SK-N-SH (cell line): Measurements from ENCODE around the gene SOX9. TPM values are rescaled to one million over a fixed set of nuclear protein-coding genes. Genes with fewer than 3 reads are reported as not detected.

Experiments used
- CTCF ChIA-PET: fragments of 300-600, 350-600 bp; formaldehyde crosslinking; extraction: SDS; loops from one replicate; lab custom pipeline; 2021; lab: Yijun Ruan, JAX
- POLR2A ChIA-PET: fragments of 350-600 bp; sonication (Branson Sonifier 250); formaldehyde crosslinking; extraction: SDS; loops from one replicate; lab custom pipeline; 2020; ENCODE audit warnings: antibody characterized with exemption, inconsistent platforms; lab: Yijun Ruan, JAX
- DNase-seq: peaks from one replicate; pipeline ENCODE4 v3.0.0; 2012
- H2AFZ ChIP-seq: fragments of 200-600 bp; sonication (generic); 2 replicates; pipeline ENCODE4 v1.8.1; 2016; ENCODE audit warnings: antibody characterized with exemption, mild to moderate bottlenecking, low read depth
- H3F3A ChIP-seq: fragments of 200-600 bp; sonication (generic); replicated peaks from 2 replicates; pipeline ENCODE3; 2016; ENCODE audit warnings: antibody characterized with exemption, mild to moderate bottlenecking; ENCODE audit not compliant: insufficient read depth
- H3K27ac ChIP-seq, 2 experiments: fragments of 200-500 bp in 1 of 2; fragments of 200-600 bp in 1 of 2; sonication (Bioruptor generic) in 1 of 2; sonication (generic), shearing (Covaris generic) in 1 of 2; 2 replicates each; pipeline versions ENCODE4 v1.5.1 to v1.6.1; 2014 to 2016; ENCODE audit warnings: low read depth in 2 of 2, inconsistent platforms in 1 of 2, low read length in 1 of 2, mild to moderate bottlenecking in 1 of 2, mixed read lengths in 1 of 2
- H3K27me3 ChIP-seq: fragments of 200-600 bp; sonication (generic), shearing (Covaris generic); 2 replicates; pipeline ENCODE4 v1.6.1; 2016; ENCODE audit warnings: mixed run types; ENCODE audit not compliant: insufficient read depth
- H3K36me3 ChIP-seq, 2 experiments: fragments of 200-500 bp in 1 of 2; fragments of 200-600 bp in 1 of 2; sonication (Bioruptor generic) in 1 of 2; sonication (generic) in 1 of 2; replicated peaks in 1 of 2; 2 replicates each; pipeline versions ENCODE3 to v1.5.1; 2014 to 2016; ENCODE audit warnings: low read length in 1 of 2, mild to moderate bottlenecking in 1 of 2; ENCODE audit not compliant: insufficient read depth in 2 of 2, control insufficient read depth in 1 of 2
- H3K4me1 ChIP-seq, 2 experiments: fragments of 200-500 bp in 1 of 2; fragments of 200-600 bp in 1 of 2; sonication (Bioruptor generic) in 1 of 2; sonication (generic), shearing (Covaris generic) in 1 of 2; 2 replicates each; pipeline versions ENCODE4 v1.5.1 to v1.6.1; 2014 to 2016; ENCODE audit warnings: low read depth in 1 of 2, low read length in 1 of 2, mixed run types in 1 of 2; ENCODE audit not compliant: insufficient read depth in 2 of 2, control insufficient read depth in 1 of 2
- H3K4me2 ChIP-seq: fragments of 200-600 bp; sonication (generic), shearing (Covaris generic); 2 replicates; pipeline ENCODE4 v1.6.1; 2017; ENCODE audit warnings: mixed run types
- H3K4me3 ChIP-seq, 2 experiments: fragments of 200-500 bp in 1 of 2; fragments of 200-600 bp in 1 of 2; sonication (Bioruptor generic) in 1 of 2; sonication (generic), shearing (Covaris generic) in 1 of 2; 2 replicates each; pipeline versions ENCODE4 v1.5.1 to v1.8.1; 2014 to 2016; ENCODE audit warnings: low read depth in 2 of 2, inconsistent platforms in 1 of 2, low read length in 1 of 2, mild to moderate bottlenecking in 1 of 2, mixed read lengths in 1 of 2, moderate library complexity in 1 of 2
- H3K79me2 ChIP-seq: fragments of 200-600 bp; sonication (generic); 2 replicates; pipeline ENCODE4 v1.8.1; 2017; ENCODE audit warnings: mild to moderate bottlenecking; ENCODE audit not compliant: insufficient read depth
- H3K9ac ChIP-seq: fragments of 200-600 bp; sonication (generic); 2 replicates; pipeline ENCODE4 v1.6.1; 2017; ENCODE audit warnings: mixed run types
- H3K9me2 ChIP-seq: fragments of 200-600 bp; sonication (generic); 2 replicates; pipeline ENCODE4 v1.6.1; 2017; ENCODE audit warnings: mixed run types
- H3K9me3 ChIP-seq: fragments of 200-600 bp; sonication (generic); 2 replicates; pipeline ENCODE4 v1.6.1; 2017; ENCODE audit warnings: mixed run types, mild to moderate bottlenecking, moderate library complexity
- H4K20me1 ChIP-seq: fragments of 200-600 bp; sonication (generic); 2 replicates; pipeline ENCODE4 v1.6.1; 2017; ENCODE audit warnings: mild to moderate bottlenecking, mixed run types; ENCODE audit not compliant: insufficient read depth
- CHD2 ChIP-seq: fragments of 150-350 bp; IDR thresholded peaks from 2 replicates; pipeline ENCODE4 v1.6.1; 2018; ENCODE audit warnings: low read length; ENCODE audit not compliant: partially characterized antibody
- ELF1 ChIP-seq: IDR thresholded peaks from 2 replicates; pipeline ENCODE4 v1.4.0; 2012
- EP300 ChIP-seq, 2 experiments: IDR thresholded peaks; 2 replicates each; pipeline versions ENCODE4 v1.4.0 to v1.6.1; 2012; ENCODE audit warnings: borderline replicate concordance in 1 of 2, low read depth in 1 of 2, low read length in 1 of 2
- FOSL2 ChIP-seq: IDR thresholded peaks from 2 replicates; pipeline ENCODE4 v1.4.0; 2012; ENCODE audit warnings: low read depth, mild to moderate bottlenecking, moderate library complexity, borderline replicate concordance
- FOXM1 ChIP-seq: IDR thresholded peaks from 2 replicates; pipeline ENCODE4 v1.4.0; 2012; ENCODE audit warnings: low read depth, mild to moderate bottlenecking
- GABPA ChIP-seq: IDR thresholded peaks from 2 replicates; pipeline ENCODE4 v1.4.0; 2012; ENCODE audit warnings: low read depth, mild to moderate bottlenecking
- GATA2 ChIP-seq: sonication (generic); formaldehyde crosslinking; IDR thresholded peaks from 2 replicates; pipeline ENCODE4 v1.5.0; 2020; ENCODE audit warnings: mild to moderate bottlenecking, missing genetic modification reagents
- MXI1 ChIP-seq: IDR thresholded peaks from 2 replicates; pipeline ENCODE4 v1.6.1; 2012; ENCODE audit warnings: mild to moderate bottlenecking, low read depth, low read length, improper control_type of control experiment
- NRF1 ChIP-seq: IDR thresholded peaks from 2 replicates; pipeline ENCODE4 v1.6.1; 2012; ENCODE audit warnings: low read depth, mild to moderate bottlenecking, low read length
- POLR2AphosphoS5 ChIP-seq: IDR thresholded peaks from 2 replicates; pipeline ENCODE4 v1.6.1; 2012; ENCODE audit warnings: low read depth, low read length
- RAD21 ChIP-seq: IDR thresholded peaks from 2 replicates; pipeline ENCODE4 v1.6.1; 2012; ENCODE audit warnings: mild to moderate bottlenecking, low read length
- RCOR1 ChIP-seq: fragments of 150-350 bp; IDR thresholded peaks from 2 replicates; pipeline ENCODE4 v1.6.1; 2017; ENCODE audit warnings: antibody characterized with exemption, low read length
- RFX5 ChIP-seq: IDR thresholded peaks from 2 replicates; pipeline ENCODE4 v1.6.1; 2012; ENCODE audit warnings: mild to moderate bottlenecking, improper control_type of control experiment, low read length
- RXRA ChIP-seq: IDR thresholded peaks from 2 replicates; pipeline ENCODE4 v1.4.0; 2012; ENCODE audit warnings: low read depth, mild to moderate bottlenecking, borderline replicate concordance
- TAF1 ChIP-seq: IDR thresholded peaks from 2 replicates; pipeline ENCODE4 v1.6.1; 2012; ENCODE audit warnings: low read depth, mild to moderate bottlenecking, low read length, moderate library complexity, borderline replicate concordance
- TCF12 ChIP-seq: IDR thresholded peaks from 2 replicates; pipeline ENCODE4 v1.4.0; 2012
- TEAD4 ChIP-seq: IDR thresholded peaks from 2 replicates; pipeline ENCODE4 v1.4.0; 2012; ENCODE audit warnings: mild to moderate bottlenecking, borderline replicate concordance; ENCODE audit not compliant: insufficient read depth
- WGBS: methylation state at CpG from one replicate; pipeline ENCODE4 v1.1.6; 2017; ENCODE audit warnings: low lambda C conversion rate; 5-methylcytosine and 5-hydroxymethylcytosine counted together
- polyA plus RNA-seq, 3 experiments: library from polyadenylated mRNA; depleted of rRNA; stranded (reverse); fragments of >200 nt; gene quantifications; 2 replicates each; pipeline ENCODE4 v1.2.3, GENCODE V29; 2012
- TF ChIP-seq, protein P1 (sequence below): fragments of 150-350 bp; IDR thresholded peaks from 2 replicates; pipeline ENCODE4 v1.6.1; 2017; ENCODE audit warnings: antibody characterized with exemption, low read length, low read depth, borderline replicate concordance
- TF ChIP-seq, protein P2 (sequence below): fragments of 150-350 bp; IDR thresholded peaks from 2 replicates; pipeline ENCODE4 v1.6.1; 2016; ENCODE audit warnings: mild to moderate bottlenecking, low read depth, low read length
- TF ChIP-seq, protein P3 (sequence below): fragments of 200-600 bp; sonication (generic); IDR thresholded peaks from 2 replicates; pipeline ENCODE4 v1.6.1; 2017; ENCODE audit warnings: antibody characterized with exemption, mild to moderate bottlenecking, moderate library complexity
- TF ChIP-seq, protein P4 (sequence below): IDR thresholded peaks from 2 replicates; pipeline ENCODE4 v1.4.0; 2012; ENCODE audit warnings: low read depth, borderline replicate concordance
- TF ChIP-seq, protein P5 (sequence below): IDR thresholded peaks from 2 replicates; pipeline ENCODE4 v1.4.0; 2012; ENCODE audit warnings: low read depth, borderline replicate concordance

SOX9 gene
- polyA plus RNA-seq, 1 of the 3 experiments (the other 2 are of a cell fraction), result 35.3 TPM

DNA sequence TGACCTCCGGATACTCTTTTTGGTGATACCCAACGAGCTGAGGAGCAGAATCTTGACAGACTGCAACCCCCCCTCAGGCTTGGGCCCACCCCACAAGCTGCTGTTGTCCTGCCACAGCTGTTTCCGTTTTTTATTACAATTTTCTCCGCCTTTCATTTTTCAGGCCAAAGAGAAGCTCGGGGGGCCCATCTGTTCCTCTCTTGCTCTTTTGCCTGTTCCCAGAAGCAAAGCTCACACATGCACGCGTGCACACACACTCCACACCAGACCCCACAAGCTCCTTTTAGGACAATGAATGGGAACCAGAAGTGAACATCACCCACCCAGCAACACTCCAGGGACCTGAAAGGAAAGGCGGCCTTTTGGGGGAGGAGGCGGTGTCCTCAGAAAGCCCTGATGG, 16.3 kb downstream of the SOX9 start:
- CTCF ChIA-PET, result no interaction called here
- POLR2A ChIA-PET, result no interaction called here

DNA sequence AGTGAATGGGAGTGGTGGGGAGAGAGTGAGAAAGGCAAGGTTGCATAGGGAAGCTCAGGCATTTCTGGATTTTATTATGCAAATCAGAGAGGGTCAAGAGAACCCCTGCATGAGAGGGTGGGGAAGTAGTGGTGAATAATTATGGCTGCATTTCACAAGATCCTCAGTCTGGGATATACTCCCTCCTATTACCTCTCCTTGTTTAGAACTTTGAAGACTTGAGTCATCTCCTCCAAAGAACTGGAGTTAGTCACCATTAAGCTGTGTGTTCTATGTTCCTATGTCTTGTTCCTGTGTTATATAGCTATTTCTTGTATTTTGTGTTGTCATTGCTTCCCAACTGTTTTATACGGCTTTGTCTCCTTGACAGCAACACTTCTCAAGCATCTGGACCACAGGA, 18.4 kb downstream of the SOX9 start:
- H3K4me2 ChIP-seq, result no peak overlapping the region
- H3K4me1 ChIP-seq, result peaks cover 0 to 27% of the 10 kb centered on the region in 2 experiments; a peak in 3 of 4 replicates
- no peaks in the 10 kb centered on the region for H3K36me3 ChIP-seq
- no peaks in the 10 kb centered on the region for H4K20me1 ChIP-seq
- H3K27me3 ChIP-seq, result no peaks in the 10 kb centered on the region
- H3K79me2 ChIP-seq, result no peaks in the 10 kb centered on the region
- H3K4me3 ChIP-seq, result no peak overlapping the region
- no peaks in the 10 kb centered on the region for H3K9me2 ChIP-seq
- H3K9me3 ChIP-seq, result no peaks in the 10 kb centered on the region
- CTCF ChIA-PET, result interaction anchor here (0.6 to 2.0 kb wide), 3 partner anchors 73 to 407 kb away, joined by 3 to 4 read pairs (median 3); no protein-coding TSS in a partner anchor
- DNase-seq, result no peak
- 72% methylated on average over 1 of the region's 1 CpG for WGBS
- no peak overlapping the region for H3K27ac ChIP-seq
- peaks cover 11% of the 10 kb centered on the region for H3F3A ChIP-seq
- H3K9ac ChIP-seq, result no peak overlapping the region
- POLR2A ChIA-PET, result no interaction called here
- H2AFZ ChIP-seq, result no peak overlapping the region
- TF ChIP-seq, protein P1, sequence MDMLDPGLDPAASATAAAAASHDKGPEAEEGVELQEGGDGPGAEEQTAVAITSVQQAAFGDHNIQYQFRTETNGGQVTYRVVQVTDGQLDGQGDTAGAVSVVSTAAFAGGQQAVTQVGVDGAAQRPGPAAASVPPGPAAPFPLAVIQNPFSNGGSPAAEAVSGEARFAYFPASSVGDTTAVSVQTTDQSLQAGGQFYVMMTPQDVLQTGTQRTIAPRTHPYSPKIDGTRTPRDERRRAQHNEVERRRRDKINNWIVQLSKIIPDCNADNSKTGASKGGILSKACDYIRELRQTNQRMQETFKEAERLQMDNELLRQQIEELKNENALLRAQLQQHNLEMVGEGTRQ, result no peak
- TF ChIP-seq TAF1, result no peak
- TF ChIP-seq RFX5, result no peak
- TF ChIP-seq ELF1, result no peak
- TF ChIP-seq, protein P2, sequence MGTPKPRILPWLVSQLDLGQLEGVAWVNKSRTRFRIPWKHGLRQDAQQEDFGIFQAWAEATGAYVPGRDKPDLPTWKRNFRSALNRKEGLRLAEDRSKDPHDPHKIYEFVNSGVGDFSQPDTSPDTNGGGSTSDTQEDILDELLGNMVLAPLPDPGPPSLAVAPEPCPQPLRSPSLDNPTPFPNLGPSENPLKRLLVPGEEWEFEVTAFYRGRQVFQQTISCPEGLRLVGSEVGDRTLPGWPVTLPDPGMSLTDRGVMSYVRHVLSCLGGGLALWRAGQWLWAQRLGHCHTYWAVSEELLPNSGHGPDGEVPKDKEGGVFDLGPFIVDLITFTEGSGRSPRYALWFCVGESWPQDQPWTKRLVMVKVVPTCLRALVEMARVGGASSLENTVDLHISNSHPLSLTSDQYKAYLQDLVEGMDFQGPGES, result no peak
- TF ChIP-seq TCF12, result no peak
- no peak for TF ChIP-seq RXRA
- TF ChIP-seq EP300 (IDR thresholded peaks at IDR 0.05; ENCODE audit: borderline replicate concordance in 1 of 2, low read depth in 1 of 2, low read length in 1 of 2), result no peak
- no peak for TF ChIP-seq GABPA
- no peak for TF ChIP-seq RAD21
- TF ChIP-seq, protein P3, sequence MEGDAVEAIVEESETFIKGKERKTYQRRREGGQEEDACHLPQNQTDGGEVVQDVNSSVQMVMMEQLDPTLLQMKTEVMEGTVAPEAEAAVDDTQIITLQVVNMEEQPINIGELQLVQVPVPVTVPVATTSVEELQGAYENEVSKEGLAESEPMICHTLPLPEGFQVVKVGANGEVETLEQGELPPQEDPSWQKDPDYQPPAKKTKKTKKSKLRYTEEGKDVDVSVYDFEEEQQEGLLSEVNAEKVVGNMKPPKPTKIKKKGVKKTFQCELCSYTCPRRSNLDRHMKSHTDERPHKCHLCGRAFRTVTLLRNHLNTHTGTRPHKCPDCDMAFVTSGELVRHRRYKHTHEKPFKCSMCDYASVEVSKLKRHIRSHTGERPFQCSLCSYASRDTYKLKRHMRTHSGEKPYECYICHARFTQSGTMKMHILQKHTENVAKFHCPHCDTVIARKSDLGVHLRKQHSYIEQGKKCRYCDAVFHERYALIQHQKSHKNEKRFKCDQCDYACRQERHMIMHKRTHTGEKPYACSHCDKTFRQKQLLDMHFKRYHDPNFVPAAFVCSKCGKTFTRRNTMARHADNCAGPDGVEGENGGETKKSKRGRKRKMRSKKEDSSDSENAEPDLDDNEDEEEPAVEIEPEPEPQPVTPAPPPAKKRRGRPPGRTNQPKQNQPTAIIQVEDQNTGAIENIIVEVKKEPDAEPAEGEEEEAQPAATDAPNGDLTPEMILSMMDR, result no peak
- TF ChIP-seq FOSL2, result no peak; the same call in 1 of the 2 replicates
- TF ChIP-seq NRF1, result no peak
- no peak for TF ChIP-seq MXI1
- TF ChIP-seq, protein P4, sequence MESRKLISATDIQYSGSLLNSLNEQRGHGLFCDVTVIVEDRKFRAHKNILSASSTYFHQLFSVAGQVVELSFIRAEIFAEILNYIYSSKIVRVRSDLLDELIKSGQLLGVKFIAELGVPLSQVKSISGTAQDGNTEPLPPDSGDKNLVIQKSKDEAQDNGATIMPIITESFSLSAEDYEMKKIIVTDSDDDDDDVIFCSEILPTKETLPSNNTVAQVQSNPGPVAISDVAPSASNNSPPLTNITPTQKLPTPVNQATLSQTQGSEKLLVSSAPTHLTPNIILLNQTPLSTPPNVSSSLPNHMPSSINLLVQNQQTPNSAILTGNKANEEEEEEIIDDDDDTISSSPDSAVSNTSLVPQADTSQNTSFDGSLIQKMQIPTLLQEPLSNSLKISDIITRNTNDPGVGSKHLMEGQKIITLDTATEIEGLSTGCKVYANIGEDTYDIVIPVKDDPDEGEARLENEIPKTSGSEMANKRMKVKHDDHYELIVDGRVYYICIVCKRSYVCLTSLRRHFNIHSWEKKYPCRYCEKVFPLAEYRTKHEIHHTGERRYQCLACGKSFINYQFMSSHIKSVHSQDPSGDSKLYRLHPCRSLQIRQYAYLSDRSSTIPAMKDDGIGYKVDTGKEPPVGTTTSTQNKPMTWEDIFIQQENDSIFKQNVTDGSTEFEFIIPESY, result no peak

More for the DNA sequence above, 16.3 kb downstream of the SOX9 start:
- Histone ChIP-seq H2AFZ (no peak overlapping the region), H3K79me2 (no peaks in the 10 kb centered on the region), H3K36me3 (no peaks in the 10 kb centered on the region), H3K4me3 (no peak overlapping the region), H3K27ac (peak overlapping the region in 1 of 2 experiments; percentile 46; a peak in 2 of 4 replicates), H4K20me1 (no peaks in the 10 kb centered on the region), H3K9me2 (no peaks in the 10 kb centered on the region), H3F3A (peaks cover 14% of the 10 kb centered on the region), H3K9ac (no peak overlapping the region), H3K27me3 (no peaks in the 10 kb centered on the region), H3K4me2 (peak overlapping the region; percentile 23; the same call in 1 of the 2 replicates), H3K9me3 (no peaks in the 10 kb centered on the region), H3K4me1 (peaks cover 0 to 27% of the 10 kb centered on the region in 2 experiments; a peak in 3 of 4 replicates)
- no peak for DNase-seq
- TF ChIP-seq RCOR1 (no peak), TEAD4 (no peak), TCF12 (no peak), MXI1 (no peak), RAD21 (no peak), POLR2AphosphoS5 (no peak), GATA2 (no peak), FOXM1 (no peak), CHD2 (no peak)
- TF ChIP-seq, protein P5, sequence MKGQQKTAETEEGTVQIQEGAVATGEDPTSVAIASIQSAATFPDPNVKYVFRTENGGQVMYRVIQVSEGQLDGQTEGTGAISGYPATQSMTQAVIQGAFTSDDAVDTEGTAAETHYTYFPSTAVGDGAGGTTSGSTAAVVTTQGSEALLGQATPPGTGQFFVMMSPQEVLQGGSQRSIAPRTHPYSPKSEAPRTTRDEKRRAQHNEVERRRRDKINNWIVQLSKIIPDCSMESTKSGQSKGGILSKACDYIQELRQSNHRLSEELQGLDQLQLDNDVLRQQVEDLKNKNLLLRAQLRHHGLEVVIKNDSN, result no peak
- TF ChIP-seq, protein P1, result no peak
- WGBS, result 94% methylated on average over 9 of the region's 9 CpGs
